ENCODE measurements around the gene RNF207. TPM values are rescaled to one million over a fixed set of nuclear protein-coding genes. Genes with fewer than 3 reads are reported as not detected.

The RNF207 gene
- polyA plus RNA-seq, 1 donor from 2014 or later, result 3.5 TPM

DNA sequence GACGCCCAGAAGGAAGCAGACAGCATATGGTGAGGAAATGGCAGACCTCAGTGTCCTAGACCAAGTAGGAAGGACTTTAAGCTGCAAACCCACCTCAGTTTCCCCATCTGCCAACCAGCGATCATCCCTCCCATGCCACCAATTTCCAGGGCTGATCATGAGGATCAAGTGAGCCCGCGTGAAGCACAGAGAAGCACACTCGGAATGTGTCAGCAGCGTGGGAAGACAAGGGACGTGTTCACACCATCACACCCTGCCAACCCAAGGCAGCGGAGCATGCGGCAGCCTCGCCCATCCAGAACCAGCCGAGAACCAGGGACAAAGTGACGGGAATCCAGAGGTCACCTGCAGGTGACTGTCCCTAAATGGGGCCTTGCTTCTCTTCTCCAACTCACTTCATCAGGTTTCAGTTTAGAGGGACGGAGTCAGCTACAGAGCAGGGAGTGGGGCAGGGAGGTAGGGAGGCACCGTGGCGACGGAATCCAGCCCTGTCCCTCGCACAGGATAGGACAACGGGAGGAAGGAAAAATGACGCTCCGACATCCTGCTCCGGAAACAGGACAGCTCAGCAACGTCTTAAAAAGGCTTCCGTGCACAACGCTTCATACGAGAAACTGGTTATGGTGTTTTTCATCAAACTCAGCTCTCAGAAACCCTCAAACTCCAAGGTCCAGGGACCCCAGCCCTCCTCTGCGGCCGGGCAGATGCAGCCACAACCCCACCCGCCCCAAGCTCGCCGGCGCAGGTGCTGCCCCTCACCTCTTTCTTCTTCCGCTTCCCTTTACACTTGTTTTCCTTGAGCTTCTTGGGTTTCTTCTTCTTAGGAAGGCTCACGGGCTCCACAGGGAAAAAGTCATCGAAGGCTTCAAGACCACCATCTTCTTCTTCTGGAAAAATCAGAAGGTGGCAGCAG, 38.3 kb upstream of the RNF207 start:
- no peak for TF ChIP-seq EP300 (conservative IDR thresholded peaks at IDR 0.05; ENCODE audit: poor library complexity, severe bottlenecking)
- TF ChIP-seq TAF1 (IDR thresholded peaks at IDR 0.05; ENCODE audit: low read depth), result no peak
- TF ChIP-seq RAD21 (conservative IDR thresholded peaks at IDR 0.05), result no peak
- TF ChIP-seq, protein P1, sequence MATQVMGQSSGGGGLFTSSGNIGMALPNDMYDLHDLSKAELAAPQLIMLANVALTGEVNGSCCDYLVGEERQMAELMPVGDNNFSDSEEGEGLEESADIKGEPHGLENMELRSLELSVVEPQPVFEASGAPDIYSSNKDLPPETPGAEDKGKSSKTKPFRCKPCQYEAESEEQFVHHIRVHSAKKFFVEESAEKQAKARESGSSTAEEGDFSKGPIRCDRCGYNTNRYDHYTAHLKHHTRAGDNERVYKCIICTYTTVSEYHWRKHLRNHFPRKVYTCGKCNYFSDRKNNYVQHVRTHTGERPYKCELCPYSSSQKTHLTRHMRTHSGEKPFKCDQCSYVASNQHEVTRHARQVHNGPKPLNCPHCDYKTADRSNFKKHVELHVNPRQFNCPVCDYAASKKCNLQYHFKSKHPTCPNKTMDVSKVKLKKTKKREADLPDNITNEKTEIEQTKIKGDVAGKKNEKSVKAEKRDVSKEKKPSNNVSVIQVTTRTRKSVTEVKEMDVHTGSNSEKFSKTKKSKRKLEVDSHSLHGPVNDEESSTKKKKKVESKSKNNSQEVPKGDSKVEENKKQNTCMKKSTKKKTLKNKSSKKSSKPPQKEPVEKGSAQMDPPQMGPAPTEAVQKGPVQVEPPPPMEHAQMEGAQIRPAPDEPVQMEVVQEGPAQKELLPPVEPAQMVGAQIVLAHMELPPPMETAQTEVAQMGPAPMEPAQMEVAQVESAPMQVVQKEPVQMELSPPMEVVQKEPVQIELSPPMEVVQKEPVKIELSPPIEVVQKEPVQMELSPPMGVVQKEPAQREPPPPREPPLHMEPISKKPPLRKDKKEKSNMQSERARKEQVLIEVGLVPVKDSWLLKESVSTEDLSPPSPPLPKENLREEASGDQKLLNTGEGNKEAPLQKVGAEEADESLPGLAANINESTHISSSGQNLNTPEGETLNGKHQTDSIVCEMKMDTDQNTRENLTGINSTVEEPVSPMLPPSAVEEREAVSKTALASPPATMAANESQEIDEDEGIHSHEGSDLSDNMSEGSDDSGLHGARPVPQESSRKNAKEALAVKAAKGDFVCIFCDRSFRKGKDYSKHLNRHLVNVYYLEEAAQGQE (IDR thresholded peaks at IDR 0.05; ENCODE audit: borderline replicate concordance), result no peak
- TF ChIP-seq EZH2 (IDR thresholded peaks at IDR 0.05; ENCODE audit: borderline replicate concordance, insufficient read depth, low read length, poor library complexity, severe bottlenecking), result no peak
- TF ChIP-seq, protein P2, sequence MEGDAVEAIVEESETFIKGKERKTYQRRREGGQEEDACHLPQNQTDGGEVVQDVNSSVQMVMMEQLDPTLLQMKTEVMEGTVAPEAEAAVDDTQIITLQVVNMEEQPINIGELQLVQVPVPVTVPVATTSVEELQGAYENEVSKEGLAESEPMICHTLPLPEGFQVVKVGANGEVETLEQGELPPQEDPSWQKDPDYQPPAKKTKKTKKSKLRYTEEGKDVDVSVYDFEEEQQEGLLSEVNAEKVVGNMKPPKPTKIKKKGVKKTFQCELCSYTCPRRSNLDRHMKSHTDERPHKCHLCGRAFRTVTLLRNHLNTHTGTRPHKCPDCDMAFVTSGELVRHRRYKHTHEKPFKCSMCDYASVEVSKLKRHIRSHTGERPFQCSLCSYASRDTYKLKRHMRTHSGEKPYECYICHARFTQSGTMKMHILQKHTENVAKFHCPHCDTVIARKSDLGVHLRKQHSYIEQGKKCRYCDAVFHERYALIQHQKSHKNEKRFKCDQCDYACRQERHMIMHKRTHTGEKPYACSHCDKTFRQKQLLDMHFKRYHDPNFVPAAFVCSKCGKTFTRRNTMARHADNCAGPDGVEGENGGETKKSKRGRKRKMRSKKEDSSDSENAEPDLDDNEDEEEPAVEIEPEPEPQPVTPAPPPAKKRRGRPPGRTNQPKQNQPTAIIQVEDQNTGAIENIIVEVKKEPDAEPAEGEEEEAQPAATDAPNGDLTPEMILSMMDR (IDR thresholded peaks at IDR 0.05; ENCODE audit: poor library complexity, severe bottlenecking), result no peak
- no peak for TF ChIP-seq SMC3 (conservative IDR thresholded peaks at IDR 0.05; ENCODE audit: poor library complexity)
- no peak for TF ChIP-seq MXI1 (conservative IDR thresholded peaks at IDR 0.05; ENCODE audit: poor library complexity, severe bottlenecking)
- TF ChIP-seq POLR2AphosphoS5 (IDR thresholded peaks at IDR 0.05), result no peak
- H3K9me3 ChIP-seq (ENCODE audit: low read length), result no peaks in the 10 kb centered on the region
- H2AFZ ChIP-seq (ENCODE audit: low read depth, low read length), result no peak overlapping the region
- no peaks in the 10 kb centered on the region for H3K27me3 ChIP-seq (ENCODE audit: insufficient read depth, low read depth, low read length)
- no peaks in the 10 kb centered on the region for H3F3A ChIP-seq (ENCODE audit: insufficient read depth, low read length, poor library complexity, severe bottlenecking)
- no peak overlapping the region for H3K4me2 ChIP-seq (ENCODE audit: low read length)
- H4K20me1 ChIP-seq (ENCODE audit: insufficient read depth), result no peaks in the 10 kb centered on the region
- H3K79me2 ChIP-seq (replicated peaks; ENCODE audit: insufficient read depth, low read length), result no peaks in the 10 kb centered on the region
- H3K9ac ChIP-seq (ENCODE audit: low read length), result no peak overlapping the region
- no peaks in the 10 kb centered on the region for H3K36me3 ChIP-seq (ENCODE audit: insufficient read depth, low read length)
- no peaks in the 10 kb centered on the region for H3K9me2 ChIP-seq (ENCODE audit: insufficient read depth, low read length)
- H3K4me3 ChIP-seq (ENCODE audit: low read length), result no peak overlapping the region
- H3K27ac ChIP-seq (ENCODE audit: low read length), result no peak overlapping the region

DNA sequence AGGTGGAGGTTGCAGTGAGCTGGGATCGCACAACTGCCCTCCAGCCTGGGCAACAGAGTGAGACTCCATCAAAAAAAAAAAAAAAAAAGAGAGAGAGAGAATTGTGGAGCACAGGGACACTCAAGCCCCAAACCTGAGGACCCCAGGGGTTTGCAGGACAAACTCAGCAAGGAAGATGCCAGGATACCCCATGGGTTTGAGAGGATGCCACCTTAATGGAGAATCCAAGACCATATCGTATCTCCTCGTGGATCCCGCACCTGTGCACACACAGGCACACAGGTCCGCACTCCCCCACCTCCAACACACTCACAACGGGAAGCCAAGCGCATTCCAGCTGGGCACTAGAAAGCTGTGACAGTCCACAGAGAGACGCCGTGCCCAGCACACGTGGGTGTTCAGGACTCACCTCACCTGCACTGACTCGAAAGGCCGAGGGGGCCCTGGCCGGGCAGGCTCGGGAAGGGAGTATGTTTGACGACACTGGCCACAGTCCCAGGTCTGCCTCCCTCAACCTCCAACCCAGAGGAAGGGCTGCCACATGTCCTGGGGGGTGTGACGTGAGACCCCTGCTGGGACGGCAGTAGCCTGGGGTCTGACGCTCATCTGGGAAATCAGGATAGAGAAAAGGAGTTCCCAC, 36.9 kb upstream of the RNF207 start:
- Histone ChIP-seq H3K9me2 (ENCODE audit: insufficient read depth, low read length) (no peaks in the 10 kb centered on the region), H3F3A (ENCODE audit: insufficient read depth, low read length, poor library complexity, severe bottlenecking) (no peaks in the 10 kb centered on the region), H3K79me2 (replicated peaks; ENCODE audit: insufficient read depth, low read length) (no peaks in the 10 kb centered on the region), H3K9me3 (ENCODE audit: low read length) (no peaks in the 10 kb centered on the region), H3K4me3 (ENCODE audit: low read length) (no peak overlapping the region), H3K4me2 (ENCODE audit: low read length) (no peak overlapping the region), H3K27me3 (ENCODE audit: insufficient read depth, low read depth, low read length) (no peaks in the 10 kb centered on the region), H3K36me3 (ENCODE audit: insufficient read depth, low read length) (no peaks in the 10 kb centered on the region), H3K9ac (ENCODE audit: low read length) (no peak overlapping the region), H2AFZ (ENCODE audit: low read depth, low read length) (no peak overlapping the region), H3K27ac (ENCODE audit: low read length) (no peak overlapping the region), H4K20me1 (ENCODE audit: insufficient read depth) (no peaks in the 10 kb centered on the region)
- TF ChIP-seq EZH2 (IDR thresholded peaks at IDR 0.05; ENCODE audit: borderline replicate concordance, insufficient read depth, low read length, poor library complexity, severe bottlenecking), result no peak
